Measurements from ENCODE around the gene RGS11.

Gene RGS11

GRCh38 chr16:296276-296675 is 20.5 kb upstream of the RGS11 start:
- no peak for DNase-seq

GRCh38 chr16:293043-293775 is 17.5 kb upstream of the RGS11 start:
- DNase-seq: no peak

GRCh38 chr16:291539-291938 is 15.8 kb upstream of the RGS11 start:
- no peak for DNase-seq

GRCh38 chr16:290681-291405 is 15.1 kb upstream of the RGS11 start:
- no peak for DNase-seq

- no peak for DNase-seq
Measured at GRCh38 chr16:290015-290680, 14.4 kb upstream of the RGS11 start.

- DNase-seq: no peak
Measured at GRCh38 chr16:289395-289997, 13.8 kb upstream of the RGS11 start.

GRCh38 chr16:287981-288920 is 12.5 kb upstream of the RGS11 start:
- DNase-seq: no peak

- no peak for DNase-seq
Measured at GRCh38 chr16:287298-287811, 11.6 kb upstream of the RGS11 start.

GRCh38 chr16:286491-287297 is 10.9 kb upstream of the RGS11 start:
- DNase-seq: no peak

- DNase-seq: no peak
Measured at GRCh38 chr16:285146-286055, 9.7 kb upstream of the RGS11 start.

- no peak for DNase-seq
Measured at GRCh38 chr16:284204-285120, 8.7 kb upstream of the RGS11 start.

GRCh38 chr16:283033-283805 is 7.5 kb upstream of the RGS11 start, which contains the start of gene PDIA2:
Gene PDIA2, plus strand, starts transcription at chr16:283164. Its CDS starts 6 bp downstream, at chr16:283170.
- DNase-seq: no peak

- DNase-seq: no peak
Measured at GRCh38 chr16:282491-282890, 6.7 kb upstream of the RGS11 start.

GRCh38 chr16:281660-282255 is 6.0 kb upstream of the RGS11 start:
- no peak for DNase-seq

- no peak for DNase-seq
Measured at GRCh38 chr16:280991-281659, 5.4 kb upstream of the RGS11 start.

- DNase-seq: no peak
Measured at GRCh38 chr16:280552-280951, 4.8 kb upstream of the RGS11 start, which contains the start of gene ARHGDIG. Gene ARHGDIG, plus strand, starts transcription at chr16:280591. Its CDS starts 90 bp downstream, at chr16:280681.

- no peak for DNase-seq
Measured at GRCh38 chr16:280005-280460, 4.3 kb upstream of the RGS11 start.
